Stomach (tissue), 9 donors: ENCODE measurements around the gene CLCNKB. TPM values are rescaled to one million over a fixed set of nuclear protein-coding genes. Genes with fewer than 3 reads are reported as not detected.
"Not testable (repeated sequence)": the region's sequence is repeated elsewhere in the genome, so short reads cannot be mapped to it uniquely, and the experiment has no call there.

Source experiments
- DNase-seq, 2 donors: peaks; one replicate each; pipeline versions ENCODE4 v3.0.0 to v3.0.0-alpha.2; 2013 to 2019
- H3K27ac ChIP-seq, 5 donors: fragments of 200-600 bp in 4 of 5; sonication (generic) in 4 of 5; one replicate each; pipeline ENCODE4 v1.5.1; 2013 to 2019; ENCODE audit warnings: mild to moderate bottlenecking in 1 of 5, moderate library complexity in 1 of 5
- H3K27me3 ChIP-seq, 3 donors: fragments of 200-600 bp; sonication (generic); one replicate each; pipeline ENCODE4 v1.5.1; 2017 to 2019; ENCODE audit warnings: mixed run types in 1 of 3
- H3K36me3 ChIP-seq, 4 donors: fragments of 200-600 bp; sonication (generic); 1 replicate in 3 of 4; 2 replicates in 1 of 4; pipeline ENCODE4 v1.5.1; 2016 to 2019
- H3K4me1 ChIP-seq, 4 donors: fragments of 200-600 bp; sonication (generic); one replicate each; pipeline ENCODE4 v1.5.1; 2016 to 2019
- H3K4me3 ChIP-seq, 4 donors: fragments of 200-600 bp; sonication (generic) in 3 of 4; one replicate each; pipeline ENCODE4 v1.5.1; 2016 to 2019; ENCODE audit warnings: mild to moderate bottlenecking in 1 of 4
- H3K9me3 ChIP-seq, 4 donors: fragments of 200-600 bp; sonication (generic); one replicate each; pipeline ENCODE4 v1.5.1; 2016 to 2019
- EP300 ChIP-seq: sonication (generic); formaldehyde crosslinking; IDR thresholded peaks from one replicate; pipeline ENCODE4 v1.6.1; 2017; ENCODE audit warnings: antibody characterized with exemption
- POLR2A ChIP-seq, 4 donors: fragments of 450-650 bp; IDR thresholded peaks; one replicate each; pipeline ENCODE4 v1.6.1; 2016; ENCODE audit warnings: antibody characterized with exemption in 4 of 4, control low read depth in 2 of 4, mild to moderate bottlenecking in 1 of 4, moderate library complexity in 1 of 4
- POLR2AphosphoS5 ChIP-seq, 3 donors: sonication (generic); formaldehyde crosslinking; IDR thresholded peaks; one replicate each; pipeline ENCODE4 v1.6.1; 2016; ENCODE audit warnings: antibody characterized with exemption in 3 of 3
- WGBS, 5 donors: extraction: QIAGEN DNeasy Blood & Tissue Kit in 3 of 5; methylation state at CpG; one replicate each; pipeline versions ENCODE4 v1.1.5 to v1.1.7; 2013 to 2018; 5-methylcytosine and 5-hydroxymethylcytosine counted together
- intact Hi-C: fragments of 100-400 bp; cut with DNase I; formaldehyde crosslinking; loops from one replicate; pipeline ENCODE4 v1.15.1; 2023; ENCODE audit warnings: low total_unique reads
- polyA plus RNA-seq, 3 donors: library from polyadenylated mRNA; stranded (reverse); fragments of 200-250 nt; gene quantifications; one replicate each; pipeline ENCODE4 v1.2.3, GENCODE V29; 2013
- total RNA-seq, 5 donors: library from RNA; depleted of rRNA; stranded (reverse); fragments of >200 nt; gene quantifications; one replicate each; pipeline versions ENCODE4 v1.1.0 to v1.2.3, GENCODE V29; 2014 to 2016
- TF ChIP-seq, protein P1 (sequence below), 7 experiments: fragments of 450-650 bp in 4 of 7; fragments of 200-600 bp in 3 of 7; sonication (generic) in 3 of 7; IDR thresholded peaks; one replicate each; pipeline ENCODE4 v1.5.1; 2016 to 2019; ENCODE audit warnings: antibody characterized with exemption in 7 of 7, control low read depth in 2 of 7, mild to moderate bottlenecking in 1 of 7
- donor health status: healthy with polysubstance abuse.
- donor health status: Bipolar disorder and iron deficiency.
- donor health status: healthy.

CLCNKB gene
- total and polyA plus RNA-seq, 8 donors, result 0.19 to 0.92 (median 0.45) TPM; not detected in 4

GRCh38 chr1:16023050-16023653, 20.4 kb upstream of the CLCNKB start:
- no peaks in the 10 kb centered on the region for H3K36me3 ChIP-seq
- TF ChIP-seq POLR2AphosphoS5 (IDR thresholded peaks at IDR 0.05), result no peak
- TF ChIP-seq, protein P1, sequence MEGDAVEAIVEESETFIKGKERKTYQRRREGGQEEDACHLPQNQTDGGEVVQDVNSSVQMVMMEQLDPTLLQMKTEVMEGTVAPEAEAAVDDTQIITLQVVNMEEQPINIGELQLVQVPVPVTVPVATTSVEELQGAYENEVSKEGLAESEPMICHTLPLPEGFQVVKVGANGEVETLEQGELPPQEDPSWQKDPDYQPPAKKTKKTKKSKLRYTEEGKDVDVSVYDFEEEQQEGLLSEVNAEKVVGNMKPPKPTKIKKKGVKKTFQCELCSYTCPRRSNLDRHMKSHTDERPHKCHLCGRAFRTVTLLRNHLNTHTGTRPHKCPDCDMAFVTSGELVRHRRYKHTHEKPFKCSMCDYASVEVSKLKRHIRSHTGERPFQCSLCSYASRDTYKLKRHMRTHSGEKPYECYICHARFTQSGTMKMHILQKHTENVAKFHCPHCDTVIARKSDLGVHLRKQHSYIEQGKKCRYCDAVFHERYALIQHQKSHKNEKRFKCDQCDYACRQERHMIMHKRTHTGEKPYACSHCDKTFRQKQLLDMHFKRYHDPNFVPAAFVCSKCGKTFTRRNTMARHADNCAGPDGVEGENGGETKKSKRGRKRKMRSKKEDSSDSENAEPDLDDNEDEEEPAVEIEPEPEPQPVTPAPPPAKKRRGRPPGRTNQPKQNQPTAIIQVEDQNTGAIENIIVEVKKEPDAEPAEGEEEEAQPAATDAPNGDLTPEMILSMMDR (IDR thresholded peaks at IDR 0.05), result no peak
- TF ChIP-seq EP300, result no peak
- no peak for TF ChIP-seq POLR2A (IDR thresholded peaks at IDR 0.05)
- peak overlapping the region in 1 of 5 donors; percentile 91 for H3K27ac ChIP-seq
- peaks cover 15 to 45% (median 33%) of the 10 kb centered on the region in 4 donors for H3K4me1 ChIP-seq
- H3K4me3 ChIP-seq, result no peak overlapping the region
- 70 to 81% (median 75%) methylated on average over 1 to 7 of the region's 7 CpGs for WGBS, 5 donors
- peaks cover 0 to 10% (median 9%) of the 10 kb centered on the region in 3 donors for H3K27me3 ChIP-seq
- intact Hi-C loops, result no loop called here
- H3K9me3 ChIP-seq, result no peaks in the 10 kb centered on the region
- DNase-seq, result no peak

GRCh38 chr1:16026302-16026701, 17.3 kb upstream of the CLCNKB start:
- H3K4me1 ChIP-seq, result peaks cover 9 to 19% (median 14%) of the 10 kb centered on the region in 4 donors
- peak overlapping the region in 1 of 4 donors; percentile 31 for H3K4me3 ChIP-seq
- intact Hi-C loops, DNase-seq, H3K9me3 ChIP-seq, H3K36me3 ChIP-seq: not testable (repeated sequence)
- WGBS, 5 donors, result 40 to 46% (median 42%) methylated on average over 6 to 10 of the region's 10 CpGs; no CpG with 5 or more reads in 1 of the 5 donors
- H3K27me3 ChIP-seq, result peaks cover 0 to 31% (median 17%) of the 10 kb centered on the region in 3 donors
- H3K27ac ChIP-seq, result peak overlapping the region in 1 of 5 donors; percentile 65

GRCh38 chr1:16026723-16027484, 16.7 kb upstream of the CLCNKB start:
- Histone ChIP-seq H3K9me3 (no peaks in the 10 kb centered on the region), H3K27ac (peak overlapping the region in 1 of 5 donors; percentile 65), H3K36me3 (no peaks in the 10 kb centered on the region), H3K27me3 (peaks cover 0 to 37% (median 17%) of the 10 kb centered on the region in 3 donors), H3K4me1 (peaks cover 9 to 14% (median 12%) of the 10 kb centered on the region in 4 donors), H3K4me3 (peak overlapping the region; percentile 30 to 34 (median 31))
- TF ChIP-seq EP300 (no peak), POLR2A (IDR thresholded peaks at IDR 0.05) (no peak), POLR2AphosphoS5 (IDR thresholded peaks at IDR 0.05) (no peak)
- TF ChIP-seq, protein P1 (IDR thresholded peaks at IDR 0.05), result no peak
- intact Hi-C loops, result no loop called here
- 11 to 24% (median 13%) methylated on average over 9 to 33 of the region's 33 CpGs for WGBS, 5 donors
- DNase-seq, result peak; percentile 37 to 68

DNA sequence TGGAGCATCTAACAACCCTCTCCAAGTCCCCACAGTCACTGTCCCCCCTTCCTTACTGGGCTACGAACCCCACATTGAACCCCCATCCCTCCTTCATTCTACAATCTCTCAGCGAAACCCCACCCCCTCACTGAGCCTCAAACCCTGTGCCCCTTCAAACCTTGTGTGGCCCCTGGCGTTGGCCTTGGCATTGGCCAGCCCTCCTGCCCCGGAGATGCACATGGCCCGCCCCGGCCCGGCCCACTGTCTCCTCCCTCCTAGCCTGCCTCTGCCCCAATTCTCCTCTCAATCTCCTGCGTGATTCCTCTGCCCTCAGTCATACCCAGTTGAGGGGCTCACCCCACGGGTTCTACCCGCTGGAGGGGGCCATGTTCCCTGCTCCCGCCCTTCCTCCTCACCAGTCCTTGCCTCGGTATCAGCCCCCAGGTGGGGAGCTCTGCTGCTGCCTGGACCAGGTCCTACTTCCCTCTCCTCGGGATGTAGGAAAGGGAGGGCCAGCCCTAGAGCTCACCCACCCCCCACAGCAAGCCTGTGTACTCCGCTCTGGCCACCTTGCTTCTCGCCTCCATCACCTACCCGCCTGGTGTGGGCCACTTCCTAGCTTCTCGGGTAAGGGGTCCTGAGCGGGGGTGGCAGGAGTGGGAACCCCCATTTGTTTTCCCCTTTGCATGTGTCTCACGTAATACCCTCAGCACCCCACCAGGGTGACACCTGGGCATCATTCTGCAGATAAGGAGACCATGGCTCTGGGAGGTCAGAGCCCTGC, 15.2 kb upstream of the CLCNKB start:
- no peaks in the 10 kb centered on the region for H3K9me3 ChIP-seq
- peaks cover 9 to 23% (median 19%) of the 10 kb centered on the region in 4 donors for H3K4me1 ChIP-seq
- DNase-seq, result no peak
- no peaks in the 10 kb centered on the region for H3K36me3 ChIP-seq
- WGBS, 5 donors, result 57 to 61% (median 61%) methylated on average over 18 to 19 of the region's 19 CpGs
- intact Hi-C loops, result no loop called here
- no peak overlapping the region for H3K4me3 ChIP-seq
- TF ChIP-seq, protein P1 (IDR thresholded peaks at IDR 0.05), result no peak
- no peak for TF ChIP-seq POLR2AphosphoS5 (IDR thresholded peaks at IDR 0.05)
- no peak for TF ChIP-seq POLR2A (IDR thresholded peaks at IDR 0.05)
- no peak for TF ChIP-seq EP300
- H3K27ac ChIP-seq, result no peak overlapping the region
- H3K27me3 ChIP-seq, result peaks cover 0 to 38% (median 17%) of the 10 kb centered on the region in 3 donors

DNA sequence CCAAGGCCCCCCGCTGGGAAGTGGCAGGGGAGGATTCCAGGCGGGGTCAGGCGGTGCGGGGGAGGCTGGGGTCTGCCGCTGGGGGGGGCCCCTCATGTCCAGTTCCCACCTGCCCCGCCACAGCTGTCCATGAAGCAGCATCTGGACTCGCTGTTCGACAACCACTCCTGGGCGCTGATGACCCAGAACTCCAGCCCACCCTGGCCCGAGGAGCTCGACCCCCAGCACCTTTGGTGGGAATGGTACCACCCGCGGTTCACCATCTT, 14.6 kb upstream of the CLCNKB start:
- intact Hi-C loops, H3K27ac ChIP-seq, DNase-seq, H3K36me3 ChIP-seq, H3K4me3 ChIP-seq, H3K9me3 ChIP-seq: not testable (repeated sequence)
- 63 to 86% (median 72%) methylated on average over 6 to 13 of the region's 13 CpGs for WGBS, 5 donors
- Histone ChIP-seq H3K4me1 (peaks cover 9 to 23% (median 19%) of the 10 kb centered on the region in 4 donors), H3K27me3 (peaks cover 0 to 38% (median 17%) of the 10 kb centered on the region in 3 donors)
